Activated naive CD4-positive, alpha-beta T cell (primary cell): ENCODE data around the gene CPN1.
"Not testable (repeated sequence)": the region's sequence is repeated elsewhere in the genome, so short reads cannot be mapped to it uniquely, and the experiment has no call there.

ENCODE experiments used
- DNase-seq, 4 experiments: peaks; one replicate each; lab custom pipeline; 2025; lab: John Stamatoyannopoulos, UW

CPN1 gene

GRCh38 chr10:100021322-100021721 is 60.3 kb downstream of the CPN1 start:
- DNase-seq = no peak

DNA sequence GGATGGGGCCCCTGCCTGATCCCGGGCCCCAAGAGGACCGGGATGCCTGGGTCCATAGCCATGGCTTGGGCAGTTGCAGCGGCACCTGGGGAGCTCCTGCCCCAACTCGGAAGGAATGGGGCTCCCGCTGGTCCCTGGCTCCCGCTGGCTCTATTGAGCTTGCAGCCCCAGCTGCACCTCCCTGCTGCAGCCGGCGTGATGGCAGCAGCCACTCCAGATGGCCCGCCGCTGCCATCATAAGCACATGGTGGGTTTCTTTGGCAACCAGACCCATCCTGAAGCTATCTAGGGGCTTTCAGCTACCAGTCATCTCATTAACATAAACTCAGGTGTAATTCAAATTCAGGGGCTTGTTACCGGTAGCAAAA is 60.8 kb downstream of the CPN1 start:
- DNase-seq = no peak

DNA sequence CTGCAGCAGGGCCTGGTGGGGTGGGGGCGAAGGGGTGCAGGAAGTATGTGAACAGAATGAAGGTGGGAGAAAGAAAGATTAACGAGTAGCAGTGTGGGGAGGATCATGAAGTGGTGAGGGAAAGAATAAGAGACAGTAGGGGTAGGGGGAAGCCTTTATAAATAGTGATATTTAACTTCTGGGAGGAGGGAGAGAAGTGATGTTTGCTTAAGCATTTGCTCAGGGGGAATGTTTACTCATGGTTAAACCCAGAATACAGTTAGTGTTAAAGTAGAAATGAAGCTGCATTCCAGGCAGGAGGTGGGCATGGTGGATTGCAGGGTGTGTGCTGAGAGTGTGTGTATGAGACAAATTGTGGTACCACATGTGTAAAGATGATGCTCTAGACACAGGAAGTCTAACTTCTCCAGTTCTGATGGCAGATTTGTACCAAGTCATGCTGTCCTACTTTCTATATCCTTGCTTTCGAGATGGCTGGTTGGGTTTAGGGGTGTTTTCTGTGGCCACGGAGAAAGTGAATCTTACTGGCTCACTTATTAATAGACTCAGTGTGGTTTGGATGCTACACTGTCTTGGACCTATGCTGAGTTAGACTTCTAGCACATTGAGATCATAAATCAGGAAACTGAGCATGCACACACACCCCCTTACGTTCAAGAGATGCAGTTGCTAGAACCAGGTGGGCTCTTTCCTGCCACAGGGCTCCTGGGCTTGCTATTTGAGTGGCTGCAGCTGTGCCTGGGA is 61.4 kb downstream of the CPN1 start:
- no peak for DNase-seq

- no peak for DNase-seq
These were observed 61.9 kb downstream of the CPN1 start for GRCh38 chr10:100019787-100020141.

GRCh38 chr10:100014071-100014762 is 67.5 kb downstream of the CPN1 start:
- no peak for DNase-seq

GRCh38 chr10:100013621-100014020 is 68.0 kb downstream of the CPN1 start:
- DNase-seq = no peak

GRCh38 chr10:100011906-100012305 is 69.8 kb downstream of the CPN1 start:
- DNase-seq = not testable (repeated sequence)

DNA sequence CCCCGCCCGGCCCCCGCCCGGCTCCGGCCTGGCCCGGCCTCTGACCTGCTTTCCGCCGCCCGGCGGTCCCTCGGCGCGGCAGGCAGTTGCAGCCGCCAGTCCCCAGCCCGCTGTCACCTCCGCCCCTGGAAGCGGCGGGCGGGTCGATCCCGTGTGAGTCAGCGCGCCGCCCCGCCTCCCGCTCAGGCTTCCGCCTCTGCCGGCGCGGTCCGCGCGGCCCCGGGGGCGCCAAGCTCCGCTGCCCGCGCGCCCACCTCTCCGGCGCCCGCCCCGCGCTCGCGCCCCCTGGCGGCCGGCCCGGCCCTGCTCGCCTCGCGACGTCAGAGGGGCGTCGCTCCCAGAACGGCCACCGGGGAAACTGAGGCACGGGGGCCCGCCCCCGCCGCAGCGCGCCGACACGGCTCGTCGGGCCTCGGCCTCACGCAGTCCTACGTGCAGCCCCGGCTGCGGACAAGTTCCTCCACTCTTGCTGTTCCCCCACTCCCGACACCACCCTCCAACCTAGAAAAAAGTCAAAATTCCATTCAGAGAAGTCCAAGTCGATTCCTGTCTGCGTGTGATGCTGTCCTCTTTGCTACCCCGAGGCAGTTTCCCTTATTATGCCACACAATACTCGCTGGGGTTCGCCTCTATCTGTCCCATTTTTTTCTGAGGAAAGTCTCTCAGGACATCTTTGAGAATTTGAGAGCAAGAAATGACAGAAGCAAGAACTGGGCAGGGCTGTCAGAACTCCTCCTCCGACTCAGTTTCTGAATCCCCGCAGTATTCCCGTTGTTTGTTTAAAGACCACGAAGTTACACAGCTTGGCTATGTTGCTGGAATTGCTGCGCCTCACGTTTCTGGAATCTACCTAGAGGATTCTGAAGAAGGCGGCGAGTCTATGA is 71.6 kb downstream of the CPN1 start, which contains the start of gene DNMBP:
Gene DNMBP (minus strand): TSS at position 155 of the 884 bp plus-strand sequence. CDS start 37,823 bp downstream, outside the sequence.
- DNase-seq = peak; percentile 31 to 79 (median 57)

- DNase-seq = peak in 2 of 4 experiments; percentile 23 to 58
These were observed 72.3 kb downstream of the CPN1 start for GRCh38 chr10:100009283-100009792.

DNA sequence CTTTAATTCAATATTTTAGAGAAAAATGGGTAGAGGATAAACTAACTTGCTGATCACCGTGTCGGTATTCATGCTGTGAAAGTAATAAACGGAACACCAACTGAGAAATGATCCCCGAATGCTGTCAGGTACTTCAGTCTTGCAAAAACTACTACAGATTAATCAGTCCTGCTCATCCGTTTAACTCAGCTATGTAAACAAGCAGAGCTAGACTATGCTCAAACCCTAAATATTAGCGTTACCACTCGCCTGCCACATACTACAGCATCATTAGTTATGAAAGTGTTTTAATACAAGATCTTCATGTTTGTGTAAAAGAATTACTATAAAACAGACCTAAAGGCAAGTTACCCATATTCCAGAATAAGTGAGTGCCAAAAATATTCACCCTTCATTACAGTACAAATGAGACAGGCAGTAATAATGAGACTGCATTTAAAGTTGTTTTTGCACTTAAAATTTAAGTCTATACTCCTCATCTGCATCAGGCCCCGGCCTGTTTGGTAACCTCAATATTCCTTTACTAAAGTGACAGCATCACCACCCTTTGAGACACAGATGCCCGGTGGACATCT is 72.9 kb downstream of the CPN1 start:
- DNase-seq = no peak

GRCh38 chr10:100008142-100008522 is 73.5 kb downstream of the CPN1 start:
- no peak for DNase-seq

DNA sequence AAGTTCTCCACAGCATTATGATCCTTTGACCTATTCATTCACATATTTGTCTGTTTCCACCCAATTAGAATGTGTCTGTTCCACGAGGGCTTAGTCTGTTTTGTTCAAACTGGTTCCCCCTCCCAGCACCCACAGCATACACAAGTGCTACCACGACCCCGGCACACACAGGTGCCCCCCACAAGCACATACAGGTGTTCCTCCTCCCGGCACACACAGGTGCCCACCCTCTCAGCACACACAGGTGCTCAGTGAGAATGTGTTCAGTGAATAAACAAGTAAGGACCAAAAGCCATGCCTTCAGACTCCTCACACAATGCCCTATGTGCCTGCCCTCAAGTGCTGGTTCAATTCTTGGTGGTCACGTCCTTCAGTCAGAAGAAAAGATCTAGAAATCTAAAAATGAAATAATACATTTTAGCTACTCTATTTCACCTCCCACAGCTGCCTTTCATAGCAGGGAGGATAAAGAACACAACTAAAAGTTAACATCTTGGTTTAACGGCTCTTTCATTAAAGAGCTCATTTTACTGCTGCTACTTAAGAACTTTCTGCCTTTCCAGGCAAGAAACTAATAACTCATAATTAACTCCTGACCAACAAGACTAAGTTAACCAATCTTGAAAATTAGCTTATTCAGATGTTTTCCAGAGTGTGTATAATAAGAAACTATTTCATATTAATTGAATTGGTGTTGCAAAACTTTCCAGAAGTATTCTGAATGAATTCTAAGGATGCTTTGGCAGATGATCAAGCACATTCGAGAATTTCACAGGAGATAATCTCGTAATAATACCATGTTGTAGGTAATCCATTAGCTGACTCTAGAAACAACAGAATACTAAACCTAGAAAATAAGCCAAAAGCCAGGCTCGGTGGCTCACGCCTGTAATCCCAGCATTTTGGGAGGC is 74.2 kb downstream of the CPN1 start:
- no peak for DNase-seq

- DNase-seq = no peak
These were observed 75.3 kb downstream of the CPN1 start for GRCh38 chr10:100006243-100006886.

- DNase-seq = no peak
These were observed 76.7 kb downstream of the CPN1 start for GRCh38 chr10:100004805-100005510.

DNA sequence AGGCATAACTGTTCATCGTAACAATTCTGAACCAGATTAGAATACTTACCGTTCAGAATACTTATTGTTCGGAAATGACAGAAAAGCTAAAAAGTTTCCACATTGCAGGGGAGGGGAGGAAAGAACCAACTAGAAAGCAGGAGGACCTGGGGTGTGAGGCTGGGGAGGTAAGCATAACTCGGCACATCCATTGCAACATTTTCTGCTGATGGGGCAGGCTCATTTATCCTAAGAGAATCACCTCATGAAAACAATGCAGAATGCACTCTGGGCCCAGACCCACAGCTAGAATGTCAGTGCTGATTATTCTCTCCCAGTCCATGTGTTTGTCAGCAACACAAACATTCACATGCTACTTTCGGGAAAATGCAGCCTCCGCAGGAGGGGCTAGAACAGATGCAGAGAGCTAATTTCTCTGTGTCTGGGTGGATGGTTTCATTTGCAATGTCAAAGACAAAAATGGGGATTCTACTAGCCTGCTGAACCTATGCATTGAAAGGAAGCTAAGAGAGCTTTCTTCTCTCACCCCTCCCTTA is 81.5 kb downstream of the CPN1 start:
- DNase-seq = no peak

GRCh38 chr10:99999319-100000108 is 82.2 kb downstream of the CPN1 start:
- DNase-seq = no peak

DNA sequence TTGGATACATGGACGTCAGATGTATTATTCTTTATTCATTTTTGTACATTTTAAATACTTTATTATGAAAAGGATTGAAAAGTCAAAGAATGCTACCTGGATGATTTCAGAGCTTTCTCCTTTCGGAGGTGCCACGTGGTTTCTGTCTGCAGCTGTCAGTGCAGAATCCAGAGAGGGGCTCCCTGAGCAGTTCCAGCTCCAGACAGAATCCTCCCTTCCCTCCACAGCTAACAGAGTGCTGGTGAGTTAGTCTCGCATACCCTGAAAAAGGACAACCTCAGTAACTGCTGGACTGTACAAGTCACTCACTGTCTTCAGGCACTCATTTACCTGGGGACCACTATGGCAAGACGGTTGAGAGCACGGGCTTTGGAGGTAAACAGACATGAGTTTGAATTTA is 82.8 kb downstream of the CPN1 start:
- DNase-seq = no peak
